Measurements from ENCODE around the gene ZCRB1.
A peak's percentile ranks its signal among the peaks of the same experiment; 100 is the strongest.
"Not testable (repeated sequence)": the region's sequence is repeated elsewhere in the genome, so short reads cannot be mapped to it uniquely, and the experiment has no call there.

The ZCRB1 gene

GRCh38 chr12:42325653-42326474 is at the start of gene ZCRB1, which contains the start of gene PPHLN1:
Gene ZCRB1 (minus strand): TSS chr12:42326094. CDS start chr12:42324102, 1,992 bp downstream.
Gene PPHLN1 (plus strand): TSS chr12:42326167. CDS start chr12:42335903, 9,736 bp downstream.
- DNase-seq: peak; percentile 84

GRCh38 chr12:42373669-42374068 is 47.8 kb upstream of the ZCRB1 start:
- DNase-seq: no peak

- peak; percentile 64 for DNase-seq
Measured at GRCh38 chr12:42372154-42372791, 46.4 kb upstream of the ZCRB1 start.

GRCh38 chr12:42370013-42370412 is 44.1 kb upstream of the ZCRB1 start:
- DNase-seq: no peak

GRCh38 chr12:42365486-42365885 is 39.6 kb upstream of the ZCRB1 start:
- DNase-seq: no peak

GRCh38 chr12:42364692-42365091 is 38.8 kb upstream of the ZCRB1 start:
- no peak for DNase-seq

- DNase-seq: no peak
Measured at GRCh38 chr12:42362647-42363260, 36.9 kb upstream of the ZCRB1 start.

GRCh38 chr12:42361909-42362646 is 36.2 kb upstream of the ZCRB1 start:
- DNase-seq: no peak

- DNase-seq: no peak
Measured at GRCh38 chr12:42360747-42361403, 35.0 kb upstream of the ZCRB1 start.

- DNase-seq: no peak
Measured at GRCh38 chr12:42356344-42356743, 30.4 kb upstream of the ZCRB1 start.

- DNase-seq: not testable (repeated sequence)
Measured at GRCh38 chr12:42350021-42350407, 24.1 kb upstream of the ZCRB1 start.

GRCh38 chr12:42349119-42350020 is 23.5 kb upstream of the ZCRB1 start:
- not testable (repeated sequence) for DNase-seq

GRCh38 chr12:42346403-42347002 is 20.6 kb upstream of the ZCRB1 start:
- no peak for DNase-seq

- no peak for DNase-seq
Measured at GRCh38 chr12:42343721-42344120, 17.8 kb upstream of the ZCRB1 start.

GRCh38 chr12:42342028-42342427 is 16.1 kb upstream of the ZCRB1 start:
- no peak for DNase-seq

GRCh38 chr12:42338280-42338679 is 12.4 kb upstream of the ZCRB1 start:
- DNase-seq: no peak

- no peak for DNase-seq
Measured at GRCh38 chr12:42336286-42336685, 10.4 kb upstream of the ZCRB1 start.

GRCh38 chr12:42332301-42333285 is 6.7 kb upstream of the ZCRB1 start:
- peak; percentile 64 for DNase-seq

- DNase-seq: not testable (repeated sequence)
Measured at GRCh38 chr12:42330097-42330496, 4.2 kb upstream of the ZCRB1 start.

GRCh38 chr12:42327227-42327590 is 1.3 kb upstream of the ZCRB1 start:
- no peak for DNase-seq
